Measurements from ENCODE around the gene ANTXRL.
"Not testable (repeated sequence)": the region's sequence is repeated elsewhere in the genome, so short reads cannot be mapped to it uniquely, and the experiment has no call there.

Gene ANTXRL

DNA sequence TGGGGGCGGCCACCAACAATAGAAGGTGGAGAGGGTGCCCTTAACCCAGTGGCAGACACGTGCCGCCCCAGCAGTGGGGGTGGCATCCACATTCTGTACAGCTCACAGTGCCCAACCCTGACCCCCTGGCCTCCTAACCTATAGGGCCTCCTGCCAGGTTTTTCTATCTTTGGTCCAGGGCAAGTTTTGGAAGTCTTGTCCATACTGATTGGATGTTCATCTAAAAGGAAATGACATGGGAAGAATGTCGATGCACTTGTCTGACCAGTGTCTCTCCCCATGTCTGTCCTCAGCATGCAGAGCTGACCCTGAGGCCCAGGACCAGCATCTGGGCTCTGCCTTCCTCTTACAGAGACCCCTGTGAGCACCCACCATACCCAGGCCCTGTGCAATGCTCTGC, 32.3 kb upstream of the ANTXRL start:
- no peak for DNase-seq (ENCODE audit: low read depth)

DNA sequence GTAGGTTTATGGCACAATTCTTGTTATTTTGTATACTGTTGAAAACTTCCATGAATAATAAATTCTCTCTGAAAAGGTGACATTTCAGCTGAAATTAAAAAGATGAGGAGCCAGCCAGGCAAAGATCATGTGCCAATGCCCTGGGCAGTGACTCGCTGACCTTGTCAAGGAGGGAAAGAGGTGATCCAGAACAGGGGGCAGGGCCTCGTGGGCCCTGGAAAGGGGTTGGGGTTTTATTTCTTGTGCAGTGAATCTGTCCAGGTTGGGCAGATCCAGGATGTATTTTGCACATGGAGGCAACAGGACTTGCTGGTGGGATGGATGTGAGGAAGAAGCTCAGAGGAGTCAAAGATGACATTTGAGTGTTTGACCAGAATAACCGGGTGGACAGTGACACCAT, 31.6 kb upstream of the ANTXRL start:
- not testable (repeated sequence) for DNase-seq (ENCODE audit: low read depth)

GRCh38 chr10:46255801-46256747, 30.7 kb upstream of the ANTXRL start:
- no peak for DNase-seq (ENCODE audit: low read depth)

- no peak for DNase-seq (ENCODE audit: low read depth)
Measured at GRCh38 chr10:46257099-46257498, 29.7 kb upstream of the ANTXRL start.

GRCh38 chr10:46262906-46263560, 23.8 kb upstream of the ANTXRL start:
- not testable (repeated sequence) for DNase-seq (ENCODE audit: low read depth)

DNA sequence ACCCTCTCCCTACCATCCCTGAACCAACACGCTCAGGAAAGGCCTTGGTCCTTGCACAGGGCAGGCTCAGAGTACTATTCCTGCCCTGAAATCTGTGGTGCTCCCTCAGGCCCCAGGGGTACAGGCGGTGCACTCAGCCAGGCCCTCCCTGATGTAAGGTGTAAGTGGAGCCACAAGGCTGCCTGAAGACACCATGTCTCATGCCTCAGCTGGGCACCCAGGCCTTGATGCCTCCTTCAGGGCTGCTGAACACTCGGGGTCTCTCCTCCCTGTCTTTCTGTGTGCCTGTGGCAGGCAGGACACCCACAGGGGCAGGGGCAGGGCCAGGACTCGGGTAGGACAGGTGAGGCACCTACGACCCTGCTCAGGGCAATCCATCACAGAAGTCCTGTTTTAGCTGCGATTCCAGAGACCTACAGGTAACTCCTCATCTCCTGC, 22.9 kb upstream of the ANTXRL start:
- DNase-seq (ENCODE audit: low read depth) = no peak

- DNase-seq (ENCODE audit: low read depth) = no peak
Measured at GRCh38 chr10:46264336-46264735, 22.5 kb upstream of the ANTXRL start.

DNA sequence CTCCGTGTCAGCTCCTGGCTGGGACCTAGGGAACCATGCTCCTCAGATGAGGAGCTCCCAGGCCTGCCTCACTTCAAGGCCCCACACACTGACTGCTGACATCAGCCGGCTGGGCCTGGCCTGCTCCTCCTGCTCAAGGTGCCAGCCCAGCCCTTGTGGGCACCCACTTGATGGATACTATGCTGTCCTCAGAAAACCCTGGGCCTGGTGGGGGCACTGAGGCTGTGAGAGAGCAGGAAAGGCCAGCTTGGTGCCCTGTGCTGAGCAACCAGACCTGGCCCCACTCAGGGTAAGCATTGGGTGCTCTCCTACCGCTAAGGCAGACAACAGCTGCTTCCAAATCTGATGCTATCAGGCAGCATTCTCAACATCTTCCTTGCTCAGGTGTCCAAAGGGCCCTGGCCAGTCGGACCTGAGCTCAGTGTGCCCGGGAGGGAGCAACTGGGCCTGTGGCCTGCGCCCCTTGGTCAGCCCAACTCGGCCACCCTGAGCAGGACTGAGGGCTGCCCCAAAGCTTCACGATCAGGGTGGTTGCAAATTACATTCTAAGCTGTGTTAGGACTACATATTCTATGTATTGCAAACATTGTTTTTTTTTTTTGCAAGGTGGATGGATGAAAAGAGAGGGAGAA, 21.9 kb upstream of the ANTXRL start:
- DNase-seq (ENCODE audit: low read depth) = no peak

DNA sequence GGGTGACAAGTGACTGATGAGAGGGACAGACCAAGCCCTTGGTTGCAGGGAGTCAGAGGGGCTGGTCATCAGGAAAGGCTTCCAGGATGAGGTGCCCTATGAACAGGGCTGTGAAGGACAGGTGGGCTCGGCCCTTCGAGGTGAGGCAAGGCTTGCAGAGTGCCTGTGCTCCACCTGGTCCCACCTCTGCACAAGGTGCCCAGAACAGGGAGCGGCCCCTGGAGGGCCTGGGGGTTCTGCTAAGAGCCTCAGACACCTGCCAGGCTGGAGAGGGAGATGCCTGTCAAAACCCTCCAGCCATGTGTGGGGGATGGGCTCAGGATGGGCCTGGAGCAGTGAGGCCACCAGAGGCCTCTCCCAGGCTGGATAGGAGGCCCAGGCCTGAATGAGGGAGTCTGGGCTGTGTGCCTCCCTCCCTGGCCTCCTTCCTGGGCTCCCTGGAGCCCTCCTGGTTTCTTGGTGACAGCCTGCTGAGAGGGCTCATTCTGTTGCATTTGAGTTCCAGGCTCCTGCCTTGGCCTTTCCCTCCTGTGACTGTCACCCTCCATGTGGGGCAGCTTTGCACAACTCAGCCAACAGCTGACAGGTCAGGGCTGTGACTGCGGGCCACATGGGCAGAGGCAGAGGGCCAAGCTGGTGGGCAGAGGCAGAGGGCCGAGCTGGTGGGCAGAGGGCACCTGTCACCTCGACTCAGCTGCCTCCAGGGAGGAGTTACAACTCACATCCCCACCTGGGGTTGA, 21.1 kb upstream of the ANTXRL start:
- not testable (repeated sequence) for DNase-seq (ENCODE audit: low read depth)

- DNase-seq (ENCODE audit: low read depth) = no peak
Measured at GRCh38 chr10:46266306-46266985, 20.4 kb upstream of the ANTXRL start.

DNA sequence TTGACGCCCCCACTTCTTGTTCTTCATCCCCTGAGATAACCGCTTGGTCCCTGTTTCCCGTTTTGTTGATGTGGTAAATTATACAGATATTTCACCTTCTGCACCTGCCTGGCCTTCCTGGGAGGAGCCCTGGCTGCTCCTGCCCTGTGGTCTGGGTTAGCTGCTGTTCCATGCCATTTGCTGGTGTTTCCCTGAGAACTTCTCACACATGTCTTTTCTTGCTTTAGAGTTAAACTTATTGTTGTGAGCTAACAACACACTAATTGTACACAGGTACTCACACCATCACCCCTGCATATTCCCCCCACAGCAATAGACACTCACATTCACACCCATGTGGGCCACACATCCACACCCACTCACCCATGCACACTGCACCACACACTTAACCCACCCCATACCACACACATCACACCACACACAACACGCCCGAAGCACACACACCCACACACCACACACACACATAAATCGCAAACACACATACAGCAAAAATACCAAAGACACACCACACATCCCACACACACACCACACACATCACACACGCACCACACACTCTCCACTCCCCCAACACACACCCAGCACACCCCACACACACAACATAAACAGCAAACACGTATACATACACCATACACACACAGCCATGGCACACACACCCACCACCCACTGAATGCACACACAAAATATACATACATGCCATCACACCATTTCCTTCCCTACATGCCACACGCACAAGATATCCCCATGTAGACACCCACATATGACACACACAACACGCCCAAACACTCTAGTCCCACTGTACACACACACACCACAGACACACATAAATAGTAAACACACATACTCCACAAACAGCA, 19.4 kb upstream of the ANTXRL start:
- DNase-seq (ENCODE audit: low read depth) = no peak

DNA sequence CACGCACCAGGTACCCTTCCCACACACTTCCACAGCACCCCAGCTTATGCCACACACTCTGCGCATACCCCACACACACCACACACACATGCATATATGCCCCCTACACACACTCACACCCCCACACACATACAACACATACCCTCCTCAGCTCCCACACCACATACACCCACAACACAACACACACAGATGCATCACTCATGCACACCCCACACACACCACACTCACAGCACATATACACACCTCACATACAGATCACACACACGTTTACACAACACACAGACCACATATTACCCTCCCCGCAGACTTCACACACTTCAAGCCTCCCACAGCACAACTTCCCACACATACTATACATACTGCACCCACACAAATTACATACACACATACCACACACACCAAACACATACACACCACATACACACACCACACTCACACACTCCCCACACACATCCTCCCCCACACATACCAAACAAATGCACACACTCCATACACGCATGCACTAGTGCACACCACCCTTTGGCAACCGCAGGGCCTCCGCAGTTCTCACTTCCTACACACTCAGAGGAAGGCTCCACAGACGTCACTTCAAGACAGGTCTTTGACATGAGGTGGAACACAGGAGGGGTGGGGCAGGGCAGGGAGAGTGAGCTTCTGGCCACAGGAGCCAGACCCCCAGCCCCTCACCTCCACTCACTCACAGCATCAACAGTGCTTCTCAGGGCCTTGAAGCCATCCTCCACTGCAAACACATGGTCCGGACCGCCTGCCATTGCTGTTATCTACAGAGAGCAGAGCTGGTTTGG, 18.5 kb upstream of the ANTXRL start:
- DNase-seq (ENCODE audit: low read depth) = no peak

- not testable (repeated sequence) for DNase-seq (ENCODE audit: low read depth)
Measured at GRCh38 chr10:46269554-46270053, 17.2 kb upstream of the ANTXRL start.

DNA sequence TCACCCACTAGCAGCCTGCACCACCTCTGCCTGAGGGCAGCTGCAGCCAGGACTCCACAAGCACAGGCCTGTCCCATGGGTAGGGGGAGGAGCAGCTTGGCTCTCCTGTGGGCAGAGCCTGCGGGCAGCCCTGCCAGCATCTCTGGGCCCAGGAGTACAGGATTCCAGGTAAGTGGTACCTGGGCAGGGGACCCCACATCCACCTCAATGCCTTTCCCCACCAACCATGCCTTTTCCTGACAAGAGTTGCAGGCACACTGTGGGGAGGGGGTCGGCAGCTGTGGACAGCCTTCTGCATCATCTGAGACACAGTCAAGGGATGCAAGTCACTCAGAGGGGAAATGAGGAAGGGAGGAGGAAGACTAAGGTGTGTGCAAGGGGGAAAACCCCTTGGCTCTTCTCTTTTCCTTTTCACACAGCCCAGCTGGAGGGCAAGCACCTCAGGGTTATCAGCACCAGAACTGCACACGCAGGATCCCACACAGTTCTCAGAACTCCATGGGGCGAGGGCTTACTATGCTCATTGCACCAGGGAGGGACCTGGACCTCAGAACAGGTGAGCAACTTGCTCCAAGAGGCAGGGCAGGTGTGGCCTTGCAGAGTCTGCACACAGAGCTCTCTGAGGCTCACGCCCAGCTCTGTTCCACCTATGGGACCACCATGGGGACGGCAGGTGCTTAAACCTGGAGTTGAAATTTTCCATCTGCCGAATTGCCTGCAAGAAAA, 16.5 kb upstream of the ANTXRL start:
- no peak for DNase-seq (ENCODE audit: low read depth)

- not testable (repeated sequence) for DNase-seq (ENCODE audit: low read depth)
Measured at GRCh38 chr10:46270963-46271530, 15.8 kb upstream of the ANTXRL start.

DNA sequence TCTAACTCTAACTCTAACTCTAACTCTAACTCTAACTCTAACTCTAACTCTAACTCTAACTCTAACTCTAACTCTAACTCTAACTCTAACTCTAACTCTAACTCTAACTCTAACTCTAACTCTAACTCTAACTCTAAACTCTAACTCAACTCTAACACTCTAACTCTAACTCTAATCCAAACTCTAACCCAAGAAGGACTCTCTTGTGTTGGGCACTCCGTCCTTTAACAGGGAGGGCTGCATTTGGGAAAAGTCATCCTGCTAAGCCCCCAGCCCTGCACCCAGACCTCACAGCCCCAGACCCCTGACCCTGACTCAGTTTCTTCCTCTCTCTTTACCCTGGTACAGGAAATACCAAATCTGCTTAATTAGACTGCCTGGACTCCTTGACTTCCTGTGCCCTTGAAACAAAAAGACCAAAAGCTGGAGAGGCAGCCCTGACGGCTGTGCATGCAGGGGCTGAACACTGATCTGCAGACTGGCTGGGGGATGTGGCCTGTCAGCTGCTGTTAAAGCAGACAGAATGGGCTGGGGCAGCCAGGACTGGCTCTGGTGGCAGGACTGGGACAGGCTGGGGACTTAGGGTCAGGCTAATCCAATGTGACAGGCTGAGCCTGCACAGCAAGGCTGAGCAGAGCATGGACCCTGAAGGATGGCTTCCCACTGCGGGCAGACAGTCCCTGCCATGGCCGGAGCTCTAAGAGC, 14.8 kb upstream of the ANTXRL start:
- not testable (repeated sequence) for DNase-seq (ENCODE audit: low read depth)

GRCh38 chr10:46272863-46273415, 13.9 kb upstream of the ANTXRL start:
- DNase-seq (ENCODE audit: low read depth) = no peak

Data from GM04503 (cell line).